AG04450 (cell line): ENCODE measurements around the gene FNBP1L. TPM values are rescaled to one million over a fixed set of nuclear protein-coding genes. Genes with fewer than 3 reads are reported as not detected.
"Not testable (repeated sequence)": the region's sequence is repeated elsewhere in the genome, so short reads cannot be mapped to it uniquely, and the experiment has no call there.

Experiments
- CTCF ChIA-PET: fragments of 300-600, 350-600 bp; formaldehyde crosslinking; extraction: SDS; loops from one replicate; lab custom pipeline; 2022; ENCODE audit warnings: antibody characterized with exemption, inconsistent platforms; lab: Charles Lee
- POLR2A ChIA-PET: fragments of 350-600 bp; formaldehyde crosslinking; extraction: SDS; loops from one replicate; lab custom pipeline; 2021; ENCODE audit warnings: antibody characterized with exemption, inconsistent platforms; lab: Yijun Ruan, JAX
- DNase-seq: peaks from one replicate; pipeline ENCODE4 v3.0.0-alpha.2; 2011; ENCODE audit warnings: low read depth, low spot score
- H3K27ac ChIP-seq: one replicate; pipeline ENCODE4 v1.5.1; 2012; ENCODE audit warnings: low read depth, low read length, control low read depth
- H3K27me3 ChIP-seq: one replicate; pipeline ENCODE4 v1.6.0; 2012; ENCODE audit warnings: low read length; ENCODE audit not compliant: control insufficient read depth, insufficient read depth
- H3K4me3 ChIP-seq: 2 replicates; pipeline ENCODE4 v1.5.1; 2011; ENCODE audit warnings: mild to moderate bottlenecking, low read depth, low read length, control low read depth
- H3K9me3 ChIP-seq: 2 replicates; pipeline ENCODE4 v1.5.1; 2012; ENCODE audit warnings: low read length; ENCODE audit not compliant: control insufficient read depth, insufficient read depth
- CTCF ChIP-seq: IDR thresholded peaks from 2 replicates; pipeline ENCODE4 v1.5.1; 2011; ENCODE audit warnings: low read depth, low read length, control low read depth, inconsistent platforms
- polyA plus RNA-seq: library from polyadenylated mRNA; depleted of rRNA; stranded (reverse); fragments of >200 nt; gene quantifications from 2 replicates; pipeline ENCODE4 v1.2.3, GENCODE V29; 2011

Gene FNBP1L
- polyA plus RNA-seq, 1 experiment = 24.1 TPM

DNA sequence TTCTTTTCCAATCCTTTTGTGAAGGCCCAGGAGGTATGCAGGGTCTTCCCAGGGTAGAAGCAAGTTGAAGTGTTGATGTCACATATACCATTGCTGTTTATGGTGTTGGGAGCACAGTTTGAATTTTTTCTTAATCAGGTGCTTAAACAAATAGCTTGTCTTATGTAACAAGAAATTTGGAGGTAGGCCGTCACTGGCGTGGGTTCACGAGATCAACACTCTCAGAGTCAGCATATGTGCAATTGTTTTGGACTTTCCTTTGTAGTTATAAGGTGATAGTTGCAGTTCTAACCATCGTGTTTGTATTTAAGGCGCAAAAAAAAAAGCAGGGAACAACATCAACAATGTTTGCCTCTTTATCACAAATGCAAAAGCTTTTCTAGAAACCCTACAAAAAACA is 13.3 kb downstream of the FNBP1L start:
- ChIA-PET CTCF (interaction anchor here (0.9 kb wide), 1 partner anchor 157 kb away, joined by 4 read pairs; no protein-coding TSS in a partner anchor), POLR2A (interaction anchor here (0.7 kb wide), 1 partner anchor 34 kb away, joined by 4 read pairs; no protein-coding TSS in a partner anchor)
- no peak for TF ChIP-seq CTCF
- Histone ChIP-seq H3K9me3 (no peaks in the 10 kb centered on the region; the same call in 1 of the 2 replicates), H3K27me3 (no peaks in the 10 kb centered on the region), H3K27ac (no peak overlapping the region), H3K4me3 (no peak overlapping the region)
- DNase-seq = no peak

- no peak for DNase-seq
- no peak for TF ChIP-seq CTCF
- ChIA-PET POLR2A (no interaction called here), CTCF (no interaction called here)
- Histone ChIP-seq H3K4me3 (no peak overlapping the region), H3K27ac (no peak overlapping the region), H3K9me3 (no peaks in the 10 kb centered on the region), H3K27me3 (no peaks in the 10 kb centered on the region)
Measured at GRCh38 chr1:93463960-93464359, 16.0 kb downstream of the FNBP1L start.

- H3K27ac ChIP-seq, DNase-seq, H3K9me3 ChIP-seq, CTCF ChIA-PET, H3K27me3 ChIP-seq, H3K4me3 ChIP-seq: not testable (repeated sequence)
- POLR2A ChIA-PET = interaction anchor here (0.7 kb wide), 1 partner anchor 228 kb away, joined by 3 read pairs; no protein-coding TSS in a partner anchor
Measured at GRCh38 chr1:93465371-93466082, 17.6 kb downstream of the FNBP1L start.

DNA sequence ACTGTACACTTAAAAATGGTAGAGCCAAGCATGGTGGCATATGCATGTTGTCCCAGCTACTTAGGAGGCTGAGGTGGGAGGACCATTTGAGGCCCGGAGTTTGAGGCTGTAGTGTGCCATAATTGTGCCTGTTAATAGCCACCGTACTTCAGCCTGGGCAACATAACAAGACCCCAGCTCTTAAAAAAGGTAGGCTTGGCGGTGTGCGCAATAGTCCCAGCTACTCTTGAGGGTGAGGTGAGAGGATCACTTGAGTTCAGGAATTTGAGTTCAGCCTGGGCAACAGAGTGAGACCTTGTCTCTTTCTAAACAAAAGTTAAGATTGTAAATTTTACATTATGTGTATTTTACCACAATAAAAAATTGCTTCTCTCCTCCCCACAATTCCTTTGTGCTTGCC is 19.7 kb downstream of the FNBP1L start:
- Histone ChIP-seq H3K27me3 (no peaks in the 10 kb centered on the region), H3K9me3 (no peaks in the 10 kb centered on the region), H3K27ac (no peak overlapping the region), H3K4me3 (no peak overlapping the region)
- POLR2A ChIA-PET = no interaction called here
- DNase-seq = no peak
- TF ChIP-seq CTCF = no peak
- CTCF ChIA-PET = no interaction called here

DNA sequence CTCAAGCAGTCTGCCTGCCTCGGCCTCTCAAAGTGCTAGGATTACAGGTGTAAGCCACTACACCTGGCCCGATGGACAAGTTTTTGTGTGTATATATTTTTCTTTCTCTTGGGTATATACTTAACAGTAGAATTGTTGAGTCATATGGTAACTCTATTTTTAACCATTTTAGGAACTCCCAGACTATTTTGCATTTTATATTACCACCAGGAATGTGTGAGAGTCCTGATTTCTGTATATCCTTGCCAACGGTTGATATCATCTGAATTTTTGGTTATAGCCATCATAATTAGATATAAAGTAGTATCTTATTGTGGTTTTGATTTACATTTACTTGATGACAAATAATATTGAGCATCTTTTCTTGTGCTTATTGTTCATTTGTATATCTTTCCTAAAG is 20.7 kb downstream of the FNBP1L start:
- POLR2A ChIA-PET = no interaction called here
- Histone ChIP-seq H3K4me3 (no peak overlapping the region), H3K27ac (no peak overlapping the region), H3K27me3 (no peaks in the 10 kb centered on the region), H3K9me3 (no peaks in the 10 kb centered on the region)
- DNase-seq = no peak
- CTCF ChIA-PET = no interaction called here
- TF ChIP-seq CTCF = no peak

DNA sequence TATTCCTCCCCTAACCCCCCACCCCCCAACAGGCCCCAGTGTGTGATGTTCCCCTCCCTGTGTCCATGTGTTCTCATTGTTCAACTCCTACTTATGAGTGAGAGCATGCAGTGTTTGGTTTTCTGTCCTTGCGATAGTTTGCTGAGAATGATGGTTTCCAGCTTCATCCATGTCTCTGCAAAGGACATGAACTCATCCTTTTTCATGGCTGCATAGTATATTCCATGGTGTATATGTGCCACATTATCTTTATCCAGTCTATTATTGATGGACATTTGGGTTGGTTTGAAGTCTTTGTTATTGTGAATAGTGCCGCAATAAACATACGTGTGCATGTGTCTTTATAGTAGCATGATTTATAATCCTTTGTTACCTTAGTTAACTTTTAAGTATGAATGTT is 21.3 kb downstream of the FNBP1L start:
- CTCF ChIA-PET, POLR2A ChIA-PET: not testable (repeated sequence)

More for the DNA sequence above, 21.3 kb downstream of the FNBP1L start:
- H3K4me3 ChIP-seq, H3K27me3 ChIP-seq, DNase-seq, H3K27ac ChIP-seq, H3K9me3 ChIP-seq: not testable (repeated sequence)
